Activated T-cell treated with anti-CD3 and anti-CD28 coated beads, Interleukin-2, amount 50 U/mL, for 24 hours (primary cell): ENCODE measurements around the gene TMEM151A.
"Not testable (repeated sequence)": the region's sequence is repeated elsewhere in the genome, so short reads cannot be mapped to it uniquely, and the experiment has no call there.

Experiments used
- DNase-seq: peaks from one replicate; pipeline ENCODE4 v3.0.0-alpha.2; 2020
- H3K27ac Mint-ChIP-seq: 2 replicates; pipeline ENCODE4 v1.8.0; 2020; ENCODE audit warnings: mild to moderate bottlenecking, mixed read lengths
- H3K27me3 Mint-ChIP-seq: 2 replicates; pipeline ENCODE4 v1.8.0; 2020; ENCODE audit warnings: mixed read lengths
- H3K36me3 Mint-ChIP-seq: 2 replicates; pipeline ENCODE4 v1.8.0; 2020; ENCODE audit warnings: low read depth, mixed read lengths
- H3K4me1 Mint-ChIP-seq: 2 replicates; pipeline ENCODE4 v1.8.0; 2020; ENCODE audit warnings: low read depth, mixed read lengths
- H3K4me3 Mint-ChIP-seq: 2 replicates; pipeline ENCODE4 v1.8.0; 2020; ENCODE audit warnings: mild to moderate bottlenecking, moderate library complexity, mixed read lengths
- H3K9me3 Mint-ChIP-seq: 2 replicates; pipeline ENCODE4 v1.8.0; 2020; ENCODE audit warnings: mixed read lengths

The TMEM151A gene

GRCh38 chr11:66291706-66292542 is at the start of gene TMEM151A:
TSS of gene TMEM151A (plus strand) at chr11:66291894. CDS start at chr11:66292014, 120 bp downstream.
- Mint-ChIP-seq H3K27ac (peak within 1 kb of the TSS; percentile 67), H3K36me3 (peaks cover 8% of the 10 kb centered on the region), H3K9me3 (no peaks in the 10 kb centered on the region), H3K4me1 (peaks cover 33% of the 10 kb centered on the region), H3K27me3 (peaks cover 26% of the 10 kb centered on the region), H3K4me3 (peak within 1 kb of the TSS; percentile 93)
- DNase-seq, result peak; percentile 55

- H3K4me1 Mint-ChIP-seq, result no peaks in the 10 kb centered on the region
- H3K27me3 Mint-ChIP-seq, result no peaks in the 10 kb centered on the region
- no peak overlapping the region for H3K4me3 Mint-ChIP-seq
- H3K27ac Mint-ChIP-seq, result peak overlapping the region; percentile 73
- H3K36me3 Mint-ChIP-seq, result peaks cover 80% of the 10 kb centered on the region
- no peak for DNase-seq
- H3K9me3 Mint-ChIP-seq, result no peaks in the 10 kb centered on the region
These were observed 49.5 kb upstream of the TMEM151A start for GRCh38 chr11:66242095-66242765.

DNA sequence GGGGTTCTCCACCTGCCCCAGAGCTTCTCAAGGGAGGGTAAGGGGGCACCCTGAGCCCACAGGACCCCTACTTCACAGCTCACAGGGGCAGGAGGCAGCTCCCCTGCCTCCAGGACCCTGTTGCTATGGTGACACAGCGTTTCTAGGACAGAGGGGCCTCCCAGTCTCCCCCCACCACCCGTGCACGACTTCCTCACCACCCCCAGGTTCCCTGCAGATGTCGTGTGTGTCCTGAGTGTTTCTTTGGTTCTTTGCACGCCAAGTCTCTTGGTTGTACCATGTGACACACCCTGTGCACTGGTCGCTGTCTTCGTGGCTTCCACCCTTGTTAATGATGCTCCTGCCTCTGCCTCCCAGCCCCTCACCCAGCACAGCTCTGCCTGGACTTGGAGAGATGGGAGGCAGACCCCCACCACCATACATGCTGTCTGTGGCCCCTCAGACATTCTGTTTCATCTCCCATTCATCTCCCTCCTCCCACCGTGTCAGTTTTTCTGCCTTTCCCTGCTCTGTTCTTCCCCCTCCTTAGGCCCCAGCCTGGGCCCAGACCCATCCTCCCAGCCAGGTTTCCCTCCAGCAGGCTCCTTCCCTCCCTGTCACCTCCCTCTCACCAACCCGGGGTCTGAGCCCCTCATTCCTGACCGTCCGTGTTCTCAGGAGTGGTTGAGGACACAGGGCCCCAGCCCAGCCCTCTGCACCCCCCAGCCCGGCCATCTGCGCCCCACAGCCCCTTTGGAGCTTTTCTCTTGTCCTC is 47.7 kb upstream of the TMEM151A start:
- DNase-seq, result no peak
- H3K27me3 Mint-ChIP-seq, result no peaks in the 10 kb centered on the region
- H3K4me3 Mint-ChIP-seq, result no peak overlapping the region
- no peaks in the 10 kb centered on the region for H3K9me3 Mint-ChIP-seq
- no peaks in the 10 kb centered on the region for H3K4me1 Mint-ChIP-seq
- peaks cover 65% of the 10 kb centered on the region for H3K36me3 Mint-ChIP-seq
- H3K27ac Mint-ChIP-seq, result peak overlapping the region; percentile 87

- DNase-seq, result no peak
- Mint-ChIP-seq H3K27ac (peak overlapping the region; percentile 39), H3K27me3 (no peaks in the 10 kb centered on the region), H3K36me3 (peaks cover 43% of the 10 kb centered on the region), H3K9me3 (no peaks in the 10 kb centered on the region), H3K4me3 (no peak overlapping the region), H3K4me1 (no peaks in the 10 kb centered on the region)
These were observed 44.4 kb upstream of the TMEM151A start for GRCh38 chr11:66247295-66247694.

- H3K36me3 Mint-ChIP-seq, result peaks cover 38% of the 10 kb centered on the region
- H3K9me3 Mint-ChIP-seq, result no peaks in the 10 kb centered on the region
- H3K4me3 Mint-ChIP-seq, result no peak overlapping the region
- no peaks in the 10 kb centered on the region for H3K4me1 Mint-ChIP-seq
- H3K27me3 Mint-ChIP-seq, result no peaks in the 10 kb centered on the region
- no peak for DNase-seq
- H3K27ac Mint-ChIP-seq, result peak overlapping the region; percentile 18
These were observed 43.9 kb upstream of the TMEM151A start for GRCh38 chr11:66247801-66248200.

- H3K27me3 Mint-ChIP-seq, result no peaks in the 10 kb centered on the region
- no peak overlapping the region for H3K4me3 Mint-ChIP-seq
- H3K36me3 Mint-ChIP-seq, result peaks cover 30% of the 10 kb centered on the region
- no peaks in the 10 kb centered on the region for H3K9me3 Mint-ChIP-seq
- no peaks in the 10 kb centered on the region for H3K4me1 Mint-ChIP-seq
- peak overlapping the region; percentile 28 for H3K27ac Mint-ChIP-seq
- no peak for DNase-seq
These were observed 42.8 kb upstream of the TMEM151A start for GRCh38 chr11:66248903-66249302.

DNA sequence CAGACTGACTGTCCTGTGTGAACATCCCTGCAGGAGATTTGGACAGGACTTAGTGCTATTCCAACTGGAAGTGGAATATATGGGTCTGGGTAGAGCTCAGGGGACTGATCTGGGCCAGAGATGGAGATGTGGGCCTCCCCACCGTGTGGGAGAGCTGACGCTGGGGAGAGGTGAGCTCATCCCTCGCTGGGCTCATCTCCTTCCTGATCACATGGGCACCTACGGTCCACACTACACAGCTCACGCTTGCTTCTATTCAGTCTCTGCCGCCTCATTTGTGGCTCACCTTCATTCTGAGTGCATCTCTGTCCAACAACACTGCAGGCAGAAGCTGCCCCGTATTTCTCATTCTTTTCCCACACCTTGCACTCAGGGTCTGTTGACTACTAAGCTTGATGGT is 39.9 kb upstream of the TMEM151A start:
- no peak overlapping the region for H3K4me3 Mint-ChIP-seq

GRCh38 chr11:66253081-66253480 is 38.6 kb upstream of the TMEM151A start:
- not testable (repeated sequence) for H3K27me3 Mint-ChIP-seq, H3K9me3 Mint-ChIP-seq, DNase-seq, H3K4me3 Mint-ChIP-seq
- H3K36me3 Mint-ChIP-seq, result peaks cover 21% of the 10 kb centered on the region
- peaks cover 15% of the 10 kb centered on the region for H3K4me1 Mint-ChIP-seq
- H3K27ac Mint-ChIP-seq, result peak overlapping the region; percentile 58

More for the DNA sequence above, 39.9 kb upstream of the TMEM151A start:
- Mint-ChIP-seq H3K4me1 (peaks cover 12% of the 10 kb centered on the region), H3K27me3 (no peaks in the 10 kb centered on the region), H3K27ac (peak overlapping the region; percentile 9), H3K9me3 (no peaks in the 10 kb centered on the region), H3K36me3 (peaks cover 20% of the 10 kb centered on the region)
- no peak for DNase-seq

- Mint-ChIP-seq H3K4me1 (peaks cover 34% of the 10 kb centered on the region), H3K27ac (peak overlapping the region; percentile 99), H3K36me3 (peaks cover 61% of the 10 kb centered on the region), H3K4me3 (peak overlapping the region; percentile 94), H3K27me3 (no peaks in the 10 kb centered on the region), H3K9me3 (no peaks in the 10 kb centered on the region)
- DNase-seq, result no peak
These were observed 33.2 kb upstream of the TMEM151A start for GRCh38 chr11:66258473-66258893.

GRCh38 chr11:66259225-66259624 is 32.5 kb upstream of the TMEM151A start:
- Mint-ChIP-seq H3K27ac (peak overlapping the region; percentile 99), H3K27me3 (no peaks in the 10 kb centered on the region), H3K4me1 (peaks cover 34% of the 10 kb centered on the region), H3K36me3 (peaks cover 66% of the 10 kb centered on the region), H3K4me3 (peak overlapping the region; percentile 94), H3K9me3 (no peaks in the 10 kb centered on the region)
- DNase-seq, result no peak

GRCh38 chr11:66259956-66260355 is 31.7 kb upstream of the TMEM151A start:
- Mint-ChIP-seq H3K36me3 (peaks cover 74% of the 10 kb centered on the region), H3K9me3 (no peaks in the 10 kb centered on the region), H3K27ac (peak overlapping the region; percentile 99), H3K27me3 (no peaks in the 10 kb centered on the region), H3K4me3 (peak overlapping the region; percentile 94), H3K4me1 (peaks cover 34% of the 10 kb centered on the region)
- DNase-seq, result no peak

DNA sequence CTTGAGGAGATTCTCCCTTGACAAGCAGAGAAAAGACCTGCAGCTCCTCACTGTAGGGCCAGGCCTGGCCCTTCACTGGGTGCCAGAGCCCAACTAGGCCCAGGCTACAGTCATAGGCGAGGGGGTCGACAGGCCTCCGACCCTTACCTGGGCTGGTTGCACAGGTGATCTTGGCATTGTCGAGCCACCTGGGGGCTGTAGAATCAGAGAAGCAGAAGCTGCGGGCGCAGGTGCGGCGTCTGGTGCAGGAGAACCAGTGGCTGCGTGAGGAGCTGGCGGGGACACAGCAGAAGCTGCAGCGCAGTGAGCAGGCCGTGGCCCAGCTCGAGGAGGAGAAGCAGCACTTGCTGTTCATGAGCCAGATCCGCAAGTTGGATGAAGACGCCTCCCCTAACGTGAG is 30.1 kb upstream of the TMEM151A start:
- Mint-ChIP-seq H3K27me3 (no peaks in the 10 kb centered on the region), H3K9me3 (no peaks in the 10 kb centered on the region), H3K27ac (peak overlapping the region; percentile 6), H3K4me1 (peaks cover 25% of the 10 kb centered on the region), H3K36me3 (peaks cover 87% of the 10 kb centered on the region), H3K4me3 (no peak overlapping the region)
- DNase-seq, result no peak

DNA sequence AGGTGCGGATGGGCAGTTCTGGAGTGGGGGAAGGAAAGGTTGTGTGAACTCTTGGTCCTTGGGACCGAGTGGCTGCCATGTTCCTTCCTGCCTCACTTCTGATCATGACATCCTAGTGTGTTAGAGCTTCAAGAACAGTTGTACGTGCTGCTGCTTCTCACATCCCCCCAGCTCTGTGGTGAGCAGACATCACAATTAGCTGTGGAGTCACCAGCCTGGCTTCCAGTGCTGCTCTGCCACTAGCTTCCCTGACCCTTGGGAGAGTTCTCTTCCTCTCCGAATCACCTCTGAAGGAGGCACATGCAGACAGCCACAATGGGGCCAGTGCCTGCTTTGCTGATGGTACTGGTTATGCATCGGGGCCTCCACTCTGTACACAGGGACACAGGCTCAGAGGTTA is 29.5 kb upstream of the TMEM151A start:
- no peak overlapping the region for H3K4me3 Mint-ChIP-seq

GRCh38 chr11:66262696-66263095 is 29.0 kb upstream of the TMEM151A start:
- DNase-seq, result no peak
- Mint-ChIP-seq H3K36me3 (peaks cover 88% of the 10 kb centered on the region), H3K4me1 (peaks cover 28% of the 10 kb centered on the region), H3K9me3 (no peaks in the 10 kb centered on the region), H3K4me3 (no peak overlapping the region), H3K27ac (no peak overlapping the region), H3K27me3 (no peaks in the 10 kb centered on the region)

More for the DNA sequence above, 29.5 kb upstream of the TMEM151A start:
- H3K27ac Mint-ChIP-seq, result no peak overlapping the region
- H3K9me3 Mint-ChIP-seq, result no peaks in the 10 kb centered on the region
- H3K4me1 Mint-ChIP-seq, result peaks cover 25% of the 10 kb centered on the region
- DNase-seq, result no peak
- H3K27me3 Mint-ChIP-seq, result no peaks in the 10 kb centered on the region
- peaks cover 88% of the 10 kb centered on the region for H3K36me3 Mint-ChIP-seq
